GM21786 (cell line): ENCODE data around the gene GRID2.
"Not testable (repeated sequence)": the region's sequence is repeated elsewhere in the genome, so short reads cannot be mapped to it uniquely, and the experiment has no call there.

Experiments
- ATAC-seq: cut with Tn5 transposase; IDR thresholded peaks from one replicate; pipeline ENCODE4 v1.9.1; 2021; ENCODE audit not compliant: unreplicated experiment

GRID2 gene

GRCh38 chr4:93289831-93290230 lies 986.1 kb downstream of the GRID2 start:
- no peak for ATAC-seq

GRCh38 chr4:93299118-93299517 lies 995.4 kb downstream of the GRID2 start:
- ATAC-seq: peak; percentile 63

GRCh38 chr4:93300780-93301555 lies 997.2 kb downstream of the GRID2 start:
- not testable (repeated sequence) for ATAC-seq

GRCh38 chr4:93302310-93302709 lies 998.5 kb downstream of the GRID2 start:
- no peak for ATAC-seq

- no peak for ATAC-seq
Observed at GRCh38 chr4:93303440-93303839, 999.7 kb downstream of the GRID2 start.

GRCh38 chr4:93312299-93312698 lies 1008.5 kb downstream of the GRID2 start:
- ATAC-seq: no peak

GRCh38 chr4:93313197-93313596 lies 1009.4 kb downstream of the GRID2 start:
- no peak for ATAC-seq

GRCh38 chr4:93317057-93317456 lies 1013.3 kb downstream of the GRID2 start:
- ATAC-seq: no peak

- ATAC-seq: no peak
Observed at GRCh38 chr4:93317561-93317960, 1013.8 kb downstream of the GRID2 start.

GRCh38 chr4:93319041-93319440 lies 1015.3 kb downstream of the GRID2 start:
- no peak for ATAC-seq

GRCh38 chr4:93320356-93320755 lies 1016.6 kb downstream of the GRID2 start:
- ATAC-seq: no peak

- no peak for ATAC-seq
Observed at GRCh38 chr4:93327346-93327745, 1023.6 kb downstream of the GRID2 start.

- ATAC-seq: peak; percentile 95
Observed at GRCh38 chr4:93334003-93334402, 1030.2 kb downstream of the GRID2 start.

GRCh38 chr4:93337196-93337595 lies 1033.4 kb downstream of the GRID2 start:
- no peak for ATAC-seq

GRCh38 chr4:93342738-93343137 lies 1039.0 kb downstream of the GRID2 start:
- no peak for ATAC-seq

- ATAC-seq: no peak
Observed at GRCh38 chr4:93346840-93347239, 1043.1 kb downstream of the GRID2 start.

GRCh38 chr4:93348896-93349295 lies 1045.1 kb downstream of the GRID2 start:
- no peak for ATAC-seq

- ATAC-seq: no peak
Observed at GRCh38 chr4:93351846-93352245, 1048.1 kb downstream of the GRID2 start.

GRCh38 chr4:93355411-93355810 lies 1051.6 kb downstream of the GRID2 start:
- no peak for ATAC-seq

GRCh38 chr4:93359586-93359985 lies 1055.8 kb downstream of the GRID2 start:
- ATAC-seq: no peak

- not testable (repeated sequence) for ATAC-seq
Observed at GRCh38 chr4:93366169-93366755, 1062.5 kb downstream of the GRID2 start.

GRCh38 chr4:93368968-93369367 lies 1065.2 kb downstream of the GRID2 start:
- no peak for ATAC-seq

- no peak for ATAC-seq
Observed at GRCh38 chr4:93370256-93370655, 1066.5 kb downstream of the GRID2 start.
